HG03095 (cell line): ENCODE results near the gene CTDSP2.
"Not testable (repeated sequence)": the region's sequence is repeated elsewhere in the genome, so short reads cannot be mapped to it uniquely, and the experiment has no call there.

Experiments
- ATAC-seq: cut with Tn5 transposase; IDR thresholded peaks from one replicate; pipeline ENCODE4 v1.9.1; 2021; ENCODE audit warnings: moderate library complexity; ENCODE audit not compliant: unreplicated experiment

The CTDSP2 gene

GRCh38 chr12:57882575-57882974, 36.0 kb upstream of the CTDSP2 start:
- no peak for ATAC-seq

- no peak for ATAC-seq
Measured at GRCh38 chr12:57881475-57881874, 34.9 kb upstream of the CTDSP2 start.

- not testable (repeated sequence) for ATAC-seq
Measured at GRCh38 chr12:57881035-57881434, 34.5 kb upstream of the CTDSP2 start.

GRCh38 chr12:57877876-57878275, 31.3 kb upstream of the CTDSP2 start:
- ATAC-seq, result no peak

- no peak for ATAC-seq
Measured at GRCh38 chr12:57875753-57876547, 29.4 kb upstream of the CTDSP2 start.

- ATAC-seq, result no peak
Measured at GRCh38 chr12:57874166-57875108, 27.9 kb upstream of the CTDSP2 start.

GRCh38 chr12:57872362-57872761, 25.8 kb upstream of the CTDSP2 start:
- ATAC-seq, result no peak

- ATAC-seq, result no peak
Measured at GRCh38 chr12:57869927-57870318, 23.4 kb upstream of the CTDSP2 start.

- ATAC-seq, result no peak
Measured at GRCh38 chr12:57869298-57869926, 22.9 kb upstream of the CTDSP2 start.

- ATAC-seq, result no peak
Measured at GRCh38 chr12:57868851-57869268, 22.3 kb upstream of the CTDSP2 start.

- ATAC-seq, result no peak
Measured at GRCh38 chr12:57868221-57868620, 21.7 kb upstream of the CTDSP2 start.

GRCh38 chr12:57866308-57867019, 19.9 kb upstream of the CTDSP2 start:
- no peak for ATAC-seq

GRCh38 chr12:57865084-57865751, 18.7 kb upstream of the CTDSP2 start:
- ATAC-seq, result peak; percentile 70

GRCh38 chr12:57864442-57865083, 18.0 kb upstream of the CTDSP2 start:
- ATAC-seq, result no peak

- ATAC-seq, result no peak
Measured at GRCh38 chr12:57863676-57864075, 17.1 kb upstream of the CTDSP2 start.

GRCh38 chr12:57861967-57862366, 15.4 kb upstream of the CTDSP2 start:
- no peak for ATAC-seq

GRCh38 chr12:57860883-57861282, 14.4 kb upstream of the CTDSP2 start:
- ATAC-seq, result not testable (repeated sequence)

GRCh38 chr12:57859121-57859520, 12.6 kb upstream of the CTDSP2 start:
- no peak for ATAC-seq

- ATAC-seq, result not testable (repeated sequence)
Measured at GRCh38 chr12:57858123-57858522, 11.6 kb upstream of the CTDSP2 start.

GRCh38 chr12:57854965-57855364, 8.4 kb upstream of the CTDSP2 start:
- ATAC-seq, result no peak
